Stimulated activated CD8-positive, alpha-beta memory T cell treated with anti-CD3 and anti-CD28 coated beads, Interleukin-12 subunit alpha, Interleukin-12 subunit beta, amount 100 ng/mL, for 24 hours (primary cell): Measurements from ENCODE around the gene SEPTIN5.

Experiments
- DNase-seq: peaks from one replicate; pipeline ENCODE4 v3.0.0-alpha.2; 2020; ENCODE audit errors: extremely low read depth

SEPTIN5 gene

GRCh38 chr22:19748991-19749664 is 34.8 kb downstream of the SEPTIN5 start:
- DNase-seq: no peak

- no peak for DNase-seq
Measured at GRCh38 chr22:19749876-19750275, 35.6 kb downstream of the SEPTIN5 start.

GRCh38 chr22:19750507-19751490 is 36.5 kb downstream of the SEPTIN5 start:
- no peak for DNase-seq

- DNase-seq: no peak
Measured at GRCh38 chr22:19751497-19752245, 37.4 kb downstream of the SEPTIN5 start.

DNA sequence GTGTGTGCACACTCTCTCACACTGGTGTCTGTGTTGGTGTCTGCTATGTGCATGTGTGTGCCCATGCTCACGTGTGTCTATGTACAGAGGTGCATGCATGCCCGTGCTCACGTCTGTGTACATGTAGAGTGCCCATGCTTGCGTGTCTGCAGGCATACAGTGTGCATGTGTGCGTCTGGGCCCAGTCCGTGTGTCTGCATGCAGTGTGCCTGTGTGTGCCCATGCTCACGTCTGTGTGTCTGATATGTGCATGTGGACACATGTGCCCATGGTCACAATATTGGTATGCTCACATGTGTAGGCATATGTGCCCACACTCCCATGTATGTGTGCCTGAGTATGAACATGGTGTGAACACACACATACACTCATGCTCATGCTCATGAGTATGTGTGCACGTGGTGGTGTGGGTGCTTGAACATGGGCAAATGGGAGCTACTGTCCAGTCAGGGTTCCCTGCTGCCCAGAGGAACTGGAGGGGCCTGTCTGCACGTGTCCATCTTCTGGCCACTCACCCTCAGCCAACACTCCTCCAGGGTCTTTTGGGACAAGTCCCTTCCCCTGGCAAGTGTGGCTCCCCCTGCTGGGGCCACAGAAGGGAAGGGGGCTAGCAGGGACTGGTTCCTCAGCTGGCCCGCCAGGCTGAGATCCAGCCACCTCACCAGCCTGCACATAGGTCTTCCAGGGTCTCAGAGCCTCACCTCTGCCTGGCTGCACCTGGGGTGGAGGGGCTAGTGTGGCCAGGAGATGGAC is 39.0 kb downstream of the SEPTIN5 start:
- no peak for DNase-seq

GRCh38 chr22:19753996-19754700 is 39.8 kb downstream of the SEPTIN5 start:
- no peak for DNase-seq

- no peak for DNase-seq
Measured at GRCh38 chr22:19754701-19755144, 40.4 kb downstream of the SEPTIN5 start.

DNA sequence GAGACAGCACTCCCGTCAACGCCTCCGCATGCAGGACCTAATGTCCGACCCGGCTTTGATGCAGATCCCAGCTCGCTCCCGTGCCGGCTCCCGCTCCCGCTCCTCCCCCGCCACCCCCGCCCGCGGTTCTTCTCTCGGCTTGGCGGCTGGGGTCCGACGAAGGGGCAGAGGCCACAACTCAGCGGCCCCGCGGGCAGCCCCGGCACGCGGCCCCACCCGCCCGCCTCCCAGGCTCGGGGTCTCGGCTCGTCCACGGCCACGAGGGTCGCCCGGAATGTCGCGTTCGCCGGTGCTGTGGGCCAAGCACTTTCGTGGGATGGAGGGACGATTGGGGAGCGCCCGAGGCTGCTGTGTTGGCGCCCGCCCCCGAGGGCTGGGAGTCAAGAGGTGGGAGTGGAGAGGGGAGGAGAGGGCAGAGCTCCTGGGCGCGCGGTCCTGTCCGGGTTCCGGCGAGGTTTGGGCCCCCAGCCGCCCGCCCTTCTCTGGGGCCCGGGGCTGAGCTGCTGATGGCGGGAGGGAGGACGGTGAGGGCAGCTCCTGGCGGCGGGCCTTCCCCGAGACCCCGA is 40.9 kb downstream of the SEPTIN5 start:
- DNase-seq: no peak

GRCh38 chr22:19755722-19756287 is 41.5 kb downstream of the SEPTIN5 start:
- DNase-seq: no peak

DNA sequence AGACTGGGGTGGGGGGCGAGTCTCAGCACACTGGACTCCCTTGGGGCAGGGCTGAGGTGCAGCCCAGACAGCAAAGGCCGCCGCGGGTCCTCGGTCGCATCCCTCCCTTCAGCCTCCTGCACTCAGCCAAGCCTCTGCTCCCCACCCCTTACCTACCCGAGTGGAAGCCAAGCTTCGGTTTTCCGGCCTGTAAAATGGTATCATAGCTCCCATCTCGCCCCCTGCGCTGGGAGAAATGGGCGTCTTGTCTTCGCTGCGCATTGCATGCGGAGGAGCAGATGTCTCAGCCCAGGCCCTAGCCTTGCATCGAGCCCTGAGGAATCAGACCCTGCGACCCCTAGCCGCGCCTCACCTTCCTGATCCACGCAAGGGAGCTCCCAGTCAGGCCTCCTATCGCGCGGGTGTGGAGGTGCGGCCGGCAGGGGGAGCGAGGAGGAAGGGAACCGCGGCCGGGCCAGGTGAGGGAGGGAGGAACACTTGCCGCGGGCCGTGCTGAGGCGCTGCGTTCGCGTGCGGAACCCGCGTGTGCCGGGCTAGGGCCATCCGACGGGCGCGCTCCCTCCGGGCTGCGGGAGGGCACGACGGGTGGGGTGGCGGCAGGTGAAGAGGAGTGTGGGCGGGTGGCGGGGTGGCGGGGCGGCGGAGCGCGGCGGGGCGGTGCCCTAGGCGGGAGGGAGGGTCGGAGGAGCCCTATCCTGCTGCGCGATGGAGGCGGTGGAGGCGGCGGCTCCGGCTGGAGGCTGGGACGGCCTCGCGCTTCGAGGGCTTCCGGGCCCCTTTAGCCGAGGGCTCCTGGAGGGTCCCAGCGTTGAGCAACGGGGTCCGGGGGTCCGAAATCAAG is 42.2 kb downstream of the SEPTIN5 start:
- peak; percentile 14 for DNase-seq

GRCh38 chr22:19757140-19757984 is 43.1 kb downstream of the SEPTIN5 start:
- no peak for DNase-seq

- no peak for DNase-seq
Measured at GRCh38 chr22:19757985-19758895, 43.9 kb downstream of the SEPTIN5 start.

- no peak for DNase-seq
Measured at GRCh38 chr22:19758896-19759426, 44.7 kb downstream of the SEPTIN5 start.

DNA sequence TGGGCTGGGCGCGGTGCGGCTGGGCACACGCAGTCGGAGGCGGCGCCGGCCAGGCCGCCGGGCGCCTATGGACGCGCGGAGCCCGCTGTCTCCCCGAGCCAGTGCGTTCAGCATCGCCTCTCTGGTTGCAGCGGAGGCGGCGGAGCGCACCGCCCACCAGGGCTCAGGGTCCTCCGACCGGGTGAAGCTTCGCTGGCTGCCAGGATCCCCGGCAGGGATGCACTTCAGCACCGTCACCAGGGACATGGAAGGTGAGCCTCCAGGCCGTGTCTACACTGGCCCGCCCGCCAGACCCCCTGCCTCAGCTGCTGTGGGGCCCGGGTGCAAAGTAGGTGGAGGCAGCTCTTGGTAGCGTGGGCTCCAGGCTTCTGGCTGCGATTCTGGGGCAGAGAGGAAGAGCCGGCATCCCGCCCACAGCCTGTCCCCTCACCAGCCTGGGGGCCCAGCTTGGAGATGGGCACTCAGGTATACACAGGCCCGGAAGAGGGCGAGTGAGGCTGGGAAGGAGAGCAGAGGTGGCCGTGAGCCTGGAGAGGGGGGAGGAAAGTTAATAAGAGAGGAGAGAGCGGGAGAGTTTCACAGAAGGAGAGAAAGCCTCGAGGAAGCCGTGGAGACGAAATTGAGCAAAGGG is 45.2 kb downstream of the SEPTIN5 start:
- no peak for DNase-seq

GRCh38 chr22:19760058-19760950 is 46.0 kb downstream of the SEPTIN5 start, which contains the start of gene TBX1:
Gene TBX1 (plus strand): TSS chr22:19760778. CDS start chr22:19760844, 66 bp downstream.
- DNase-seq: no peak
